ENCODE results near the gene MDM1.
A peak's percentile ranks its signal among the peaks of the same experiment; 100 is the strongest.

Gene MDM1

DNA sequence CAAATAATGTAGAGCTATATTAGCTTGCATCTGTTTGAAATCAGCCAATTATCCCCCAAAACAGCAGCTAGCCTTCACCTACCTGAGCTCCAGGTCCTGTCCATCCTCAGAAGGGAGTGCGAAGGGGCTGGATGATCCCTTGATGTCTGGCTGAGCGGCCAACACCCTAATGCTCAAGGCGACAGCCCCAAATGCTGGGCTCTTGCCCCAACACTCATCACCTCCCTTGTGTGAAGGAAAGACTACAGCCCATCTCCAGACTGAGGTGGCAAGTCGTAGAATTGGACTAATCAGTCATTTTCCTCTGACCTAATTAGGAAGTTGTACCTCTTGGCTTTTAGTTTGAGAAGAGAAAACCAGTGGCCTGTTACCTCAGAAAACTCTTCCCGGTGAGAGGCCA, 16.3 kb upstream of the MDM1 start:
- no peak for TF ChIP-seq ZNF274 (IDR thresholded peaks at IDR 0.05; ENCODE audit: low read depth, low read length)
- no peak overlapping the region for H3K4me3 ChIP-seq (ENCODE audit: low read length)

DNA sequence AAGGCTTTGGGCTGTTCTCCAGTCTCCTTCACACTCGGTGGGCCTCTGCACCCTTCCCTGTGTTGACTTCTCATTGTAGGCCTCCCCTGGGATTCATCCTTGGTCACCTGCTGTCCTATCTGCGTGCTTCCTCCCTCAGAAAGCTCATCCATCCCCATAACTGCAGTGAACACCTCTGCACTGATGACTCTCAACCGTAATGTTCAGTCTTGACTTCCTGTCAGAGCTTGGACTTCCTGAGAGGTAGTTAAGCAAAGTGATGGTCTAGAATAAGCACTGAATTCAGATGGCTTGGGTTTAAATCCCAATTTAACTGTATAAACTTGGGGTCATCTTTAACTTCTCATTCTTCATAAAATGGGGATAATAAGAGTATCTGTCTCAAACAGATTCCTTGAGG, 13.6 kb upstream of the MDM1 start:
- H3K4me3 ChIP-seq (ENCODE audit: low read length) = no peak overlapping the region
- TF ChIP-seq ZNF274 (IDR thresholded peaks at IDR 0.05; ENCODE audit: low read depth, low read length) = no peak

DNA sequence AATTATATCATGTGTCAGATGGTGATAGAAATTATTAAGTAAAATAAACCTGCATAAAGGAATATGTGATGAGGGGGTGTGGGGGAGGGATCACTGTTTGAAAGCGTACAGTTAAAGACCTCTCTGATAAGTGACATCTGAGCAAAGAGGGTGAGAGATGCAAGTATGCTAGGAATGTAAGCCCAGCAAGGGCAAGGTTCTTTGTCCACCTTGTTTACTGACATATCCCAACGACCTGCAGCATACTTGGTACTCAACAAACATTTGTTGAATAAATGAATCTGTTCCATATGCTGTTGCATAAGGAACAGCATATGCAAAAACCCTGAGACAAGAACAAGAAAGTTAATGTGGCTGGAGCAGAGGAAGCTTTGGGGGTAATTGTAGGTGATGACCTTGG, 12.0 kb upstream of the MDM1 start:
- TF ChIP-seq ZNF274 (IDR thresholded peaks at IDR 0.05; ENCODE audit: low read depth, low read length) = no peak
- H3K4me3 ChIP-seq (ENCODE audit: low read length) = no peak overlapping the region

DNA sequence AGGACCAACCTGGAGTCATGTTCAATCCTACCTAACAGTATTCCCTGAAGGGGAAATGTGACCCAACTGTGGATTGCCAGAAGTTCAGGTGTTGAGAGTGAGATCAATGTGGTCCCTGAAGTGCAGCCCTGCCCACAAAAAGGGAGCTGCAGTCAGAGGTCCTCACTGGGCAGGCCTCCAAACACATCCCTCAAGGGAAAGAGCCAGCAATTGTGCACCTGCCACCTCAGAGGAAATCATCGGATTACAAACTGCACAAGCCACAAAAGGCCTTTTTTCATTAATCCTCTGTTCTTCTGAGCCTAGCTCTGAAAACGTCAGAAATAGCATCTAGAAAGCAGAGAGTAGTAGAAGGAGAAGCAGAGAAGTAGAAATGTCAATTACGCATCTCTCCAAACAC, 10.8 kb upstream of the MDM1 start:
- no peak for TF ChIP-seq ZNF274 (IDR thresholded peaks at IDR 0.05; ENCODE audit: low read depth, low read length)
- no peak overlapping the region for H3K4me3 ChIP-seq (ENCODE audit: low read length)

DNA sequence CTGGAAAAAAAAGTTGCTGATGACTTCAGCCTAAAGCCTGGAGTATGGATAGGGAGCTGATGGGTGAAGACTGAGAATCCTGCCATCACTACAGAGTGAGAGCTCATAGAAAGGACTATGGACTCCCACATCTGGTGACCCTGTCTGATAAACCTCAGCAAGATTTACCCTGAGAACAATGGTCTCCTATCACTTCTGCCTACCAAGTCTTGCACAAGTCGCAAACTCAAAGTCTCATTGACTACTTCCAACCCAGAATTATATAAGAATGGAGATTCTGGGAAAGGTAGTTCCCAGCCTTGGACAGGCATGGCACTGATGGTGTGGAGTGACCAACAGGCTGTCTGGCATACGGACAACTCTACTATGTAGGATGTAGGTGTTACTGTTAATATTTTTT, 9.7 kb upstream of the MDM1 start:
- no peak for TF ChIP-seq ZNF274 (IDR thresholded peaks at IDR 0.05; ENCODE audit: low read depth, low read length)

DNA sequence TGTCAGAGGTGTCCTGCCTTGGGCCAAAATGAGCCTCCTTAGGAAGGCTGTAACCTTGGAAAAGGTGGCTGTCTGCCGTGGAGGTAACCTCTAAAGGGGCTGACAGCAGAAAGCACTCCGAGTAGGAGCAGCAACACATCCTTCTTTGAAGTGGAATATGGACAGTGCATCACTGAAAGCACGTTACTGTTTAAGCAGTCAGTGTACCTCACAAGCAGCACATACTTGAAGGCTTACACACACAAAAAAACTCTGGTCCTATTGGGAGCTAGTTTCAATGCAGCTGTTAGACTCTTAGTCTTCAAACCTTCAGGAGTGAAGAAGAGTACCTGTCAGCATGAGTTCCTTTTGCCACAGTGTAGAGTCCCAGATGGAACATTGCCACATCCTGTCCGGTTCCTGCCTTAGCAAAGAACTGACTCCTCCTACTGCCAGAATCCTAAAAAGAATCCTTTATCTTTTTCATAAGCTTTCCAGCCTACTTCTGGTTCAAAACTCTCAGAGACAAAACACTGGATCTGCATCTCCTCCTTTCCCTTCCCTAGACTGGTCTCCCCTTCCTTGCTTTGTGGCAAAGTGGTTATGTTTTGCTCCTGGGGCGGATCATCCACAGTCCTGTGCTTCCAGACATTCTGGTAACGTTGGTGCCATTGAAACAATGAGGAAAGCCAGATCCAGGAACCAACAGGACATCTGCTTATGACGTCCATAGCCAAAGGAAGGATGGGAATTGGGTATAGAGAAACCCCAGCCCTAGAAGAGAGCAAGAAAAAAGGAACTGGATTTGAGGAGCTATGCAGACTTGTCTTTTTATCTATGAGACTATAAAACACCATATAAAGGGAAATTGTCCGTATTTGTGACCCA, 8.5 kb upstream of the MDM1 start:
- no peak overlapping the region for H3K4me3 ChIP-seq (ENCODE audit: low read length)
- TF ChIP-seq ZNF274 (IDR thresholded peaks at IDR 0.05; ENCODE audit: low read depth, low read length) = no peak

More for the DNA sequence above, 9.7 kb upstream of the MDM1 start:
- no peak overlapping the region for H3K4me3 ChIP-seq (ENCODE audit: low read length)

DNA sequence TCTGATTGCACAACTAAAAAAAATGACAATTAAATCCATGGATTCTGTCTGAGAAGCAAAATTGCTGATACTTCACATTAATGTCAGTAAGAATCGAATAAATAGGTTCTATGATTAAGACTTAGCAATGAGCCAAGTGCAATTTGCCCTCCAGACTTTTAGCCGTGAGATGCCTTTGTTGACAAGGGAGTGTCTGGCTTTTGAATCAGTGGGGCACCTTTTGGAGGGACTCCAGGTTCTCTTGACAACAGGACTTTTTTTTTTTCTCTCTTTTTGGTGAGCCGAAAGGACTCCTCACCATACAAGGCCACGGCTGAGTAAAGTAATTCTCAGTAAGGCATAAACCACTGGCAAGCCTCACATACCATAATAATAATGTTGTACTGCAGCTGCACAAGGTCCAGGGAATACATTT, 4.7 kb upstream of the MDM1 start:
- TF ChIP-seq ZNF274 (IDR thresholded peaks at IDR 0.05; ENCODE audit: low read depth, low read length) = no peak
- H3K4me3 ChIP-seq (ENCODE audit: low read length) = no peak overlapping the region

DNA sequence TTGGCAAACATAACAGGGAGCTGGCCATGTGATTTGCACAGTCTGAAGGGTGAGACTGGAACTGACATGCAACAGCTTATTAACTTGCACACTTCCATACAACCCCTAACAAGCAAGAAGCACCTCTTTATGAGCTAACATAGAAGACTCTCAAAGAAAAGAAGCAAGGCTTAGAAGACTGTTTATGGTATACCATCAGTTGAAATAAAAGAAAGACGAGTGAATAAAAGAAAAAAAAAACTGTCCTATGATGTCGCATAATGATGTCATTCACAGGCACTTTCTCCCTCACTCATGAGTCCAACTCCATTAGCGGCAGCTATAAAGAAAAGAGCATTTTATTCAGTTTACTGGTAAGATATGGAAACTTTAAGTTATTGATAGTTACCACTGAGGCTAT, 3.3 kb upstream of the MDM1 start:
- H3K4me3 ChIP-seq (ENCODE audit: low read length) = no peak overlapping the region
- no peak for TF ChIP-seq ZNF274 (IDR thresholded peaks at IDR 0.05; ENCODE audit: low read depth, low read length)

DNA sequence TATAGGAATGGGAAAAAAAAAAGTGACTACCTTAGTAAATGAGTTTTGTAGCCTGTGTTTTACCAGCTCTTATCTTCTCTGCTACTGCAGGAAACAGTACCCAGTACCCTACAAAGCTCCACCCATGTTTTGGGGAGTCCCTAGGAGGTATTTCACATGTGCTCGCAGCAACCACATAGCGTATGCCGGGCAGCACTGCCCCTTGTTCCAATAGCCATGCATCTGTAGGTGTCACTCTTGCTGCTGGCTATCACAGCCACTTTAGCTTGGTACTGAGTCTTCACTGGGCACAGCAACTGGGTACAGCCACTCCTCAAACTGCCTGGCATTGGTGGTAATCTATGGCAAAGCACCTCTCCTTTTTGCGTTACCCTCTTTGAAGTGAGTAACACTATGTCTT, 2.0 kb upstream of the MDM1 start:
- no peak for TF ChIP-seq ZNF274 (IDR thresholded peaks at IDR 0.05; ENCODE audit: low read depth, low read length)
- H3K4me3 ChIP-seq (ENCODE audit: low read length) = no peak overlapping the region

DNA sequence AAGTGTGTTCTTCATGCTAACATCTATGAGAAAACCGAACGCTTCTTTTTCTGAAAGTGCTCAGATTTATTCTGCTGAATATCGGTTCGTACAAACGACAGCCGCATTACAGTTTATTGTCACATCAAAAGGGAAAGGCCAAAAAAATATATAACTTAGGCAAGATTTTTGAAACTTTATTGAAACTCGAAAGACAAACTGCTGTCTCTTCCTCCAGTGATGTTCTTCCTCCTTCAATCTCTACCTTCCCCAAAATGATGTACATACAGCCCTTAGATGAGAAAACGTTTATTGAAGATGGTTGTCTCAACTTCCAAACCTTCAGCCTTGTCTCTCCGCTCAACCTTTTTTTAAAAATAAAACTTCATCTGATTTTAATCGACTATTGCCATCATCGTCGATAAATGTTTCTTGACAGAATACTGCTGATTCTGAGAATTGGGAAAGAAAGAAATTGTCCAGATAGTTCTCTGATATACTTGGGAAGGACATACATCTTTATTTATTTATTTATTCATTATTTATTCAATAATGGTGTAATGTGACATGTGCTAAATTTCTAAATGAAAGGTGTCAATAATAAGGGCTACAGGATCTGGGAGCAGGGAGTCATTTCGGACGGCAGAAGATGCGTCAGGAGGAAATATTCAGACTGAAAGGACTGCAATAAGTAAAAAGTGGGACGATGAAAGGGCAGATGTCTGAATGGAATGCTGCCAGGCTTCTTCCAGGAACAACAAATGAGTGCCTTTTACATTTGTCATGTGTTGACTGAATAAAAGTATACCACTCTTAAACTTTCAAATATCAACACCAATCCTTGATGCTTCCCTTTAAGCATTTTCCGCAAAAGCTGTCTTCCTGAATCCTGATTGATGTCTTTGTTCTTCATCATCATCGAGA, 817 bp upstream of the MDM1 start:
- TF ChIP-seq ZNF274 (IDR thresholded peaks at IDR 0.05; ENCODE audit: low read depth, low read length) = no peak
- H3K4me3 ChIP-seq (ENCODE audit: low read length) = peak overlapping the region; percentile 81

DNA sequence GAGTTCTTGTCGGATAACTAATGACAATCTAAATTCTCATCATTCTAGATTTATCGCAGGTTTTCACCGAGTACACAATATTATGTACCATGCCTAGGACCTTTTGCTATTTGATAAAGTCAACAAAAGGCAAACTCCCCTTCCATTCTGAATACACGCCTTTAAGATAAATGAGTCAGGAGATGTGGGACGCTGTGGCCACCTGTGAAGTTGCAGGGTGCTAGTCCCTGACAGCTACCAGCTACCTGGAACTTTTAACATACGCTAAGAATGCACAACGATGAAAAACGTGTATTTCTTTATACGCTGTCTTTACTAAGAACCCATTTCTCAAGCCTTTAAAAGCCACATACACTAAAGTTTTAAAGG, 678 bp downstream of the MDM1 start:
- TF ChIP-seq ZNF274 (IDR thresholded peaks at IDR 0.05; ENCODE audit: low read depth, low read length) = no peak
- peak overlapping the region; percentile 94 for H3K4me3 ChIP-seq (ENCODE audit: low read length)

DNA sequence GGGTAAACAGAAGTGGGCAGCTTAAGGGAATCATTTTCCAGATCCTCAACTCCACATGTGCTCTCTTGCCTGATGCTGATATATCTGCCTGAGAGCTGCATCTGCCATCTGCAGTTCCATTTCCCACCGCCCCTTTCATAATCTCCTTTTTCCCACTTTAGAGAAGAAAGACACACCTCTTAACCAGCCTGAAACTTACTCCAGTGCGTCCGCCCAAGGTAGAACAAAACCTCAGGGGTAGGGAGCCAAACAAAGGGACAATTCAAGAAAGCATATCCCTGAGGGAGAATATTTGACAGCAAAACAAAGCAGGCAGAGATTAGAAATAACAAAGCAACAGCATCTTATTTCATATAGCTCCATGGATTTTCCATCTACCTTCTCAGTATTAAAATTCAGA, 4.3 kb downstream of the MDM1 start:
- no peak overlapping the region for H3K4me3 ChIP-seq (ENCODE audit: low read length)
- TF ChIP-seq ZNF274 (IDR thresholded peaks at IDR 0.05; ENCODE audit: low read depth, low read length) = no peak

DNA sequence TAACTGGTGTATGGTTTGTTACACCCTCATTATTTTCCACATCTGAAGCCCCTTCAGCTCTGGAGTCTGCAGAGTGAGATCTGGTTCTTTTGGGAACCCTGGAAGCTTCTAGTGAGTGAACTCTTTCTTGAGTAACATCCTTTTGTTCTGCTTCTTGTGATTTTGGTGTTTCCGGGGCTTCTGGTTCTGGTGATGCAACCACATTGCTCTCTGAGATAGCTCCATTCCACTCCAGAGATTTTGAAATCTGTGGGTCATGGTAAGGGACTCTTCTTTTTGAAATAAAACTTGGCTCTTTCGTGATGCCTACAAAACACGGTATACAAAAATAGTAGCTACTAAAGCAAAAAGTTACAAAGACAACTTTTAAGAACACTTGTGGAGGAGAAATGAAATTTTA, 5.4 kb downstream of the MDM1 start:
- TF ChIP-seq ZNF274 (IDR thresholded peaks at IDR 0.05; ENCODE audit: low read depth, low read length) = no peak
- no peak overlapping the region for H3K4me3 ChIP-seq (ENCODE audit: low read length)

DNA sequence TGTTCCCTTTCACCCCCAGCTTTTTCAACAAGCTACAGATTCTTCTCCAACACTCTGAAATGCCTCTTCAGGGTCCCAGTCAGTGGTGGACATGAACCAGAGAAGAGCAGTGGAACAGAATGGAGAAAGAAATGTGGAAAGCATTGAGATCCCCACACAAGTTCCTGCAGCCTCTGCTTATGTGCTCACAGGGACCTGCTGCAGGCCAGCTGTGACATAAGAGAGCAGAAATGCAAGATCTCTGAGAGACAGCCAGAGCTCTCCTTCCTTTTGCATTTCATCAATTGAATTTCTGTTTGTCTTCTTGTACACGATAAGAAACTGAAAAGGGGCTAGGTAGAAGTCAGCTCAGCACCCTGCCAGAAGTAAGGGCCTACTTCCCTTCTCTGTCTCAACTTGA, 6.2 kb downstream of the MDM1 start:
- no peak for TF ChIP-seq ZNF274 (IDR thresholded peaks at IDR 0.05; ENCODE audit: low read depth, low read length)
- H3K4me3 ChIP-seq (ENCODE audit: low read length) = no peak overlapping the region

DNA sequence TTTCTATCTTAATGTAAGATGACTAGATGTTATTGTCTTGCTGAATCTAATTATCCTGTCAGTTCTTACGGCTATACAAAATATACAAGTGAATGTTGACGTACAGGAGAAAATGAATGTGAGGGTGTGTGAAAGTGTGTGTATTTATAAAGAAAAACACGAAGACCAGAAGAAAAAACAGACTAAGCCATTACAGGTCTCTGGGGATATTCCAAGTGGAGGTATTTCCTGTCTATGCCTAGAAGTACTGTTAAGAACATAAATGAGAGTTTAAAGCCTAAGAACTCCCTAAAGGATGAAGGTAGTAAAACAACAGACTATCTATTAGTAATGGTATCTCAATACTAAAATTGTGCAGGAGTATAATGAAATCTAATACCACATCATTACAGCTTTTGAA, 7.6 kb downstream of the MDM1 start:
- no peak for TF ChIP-seq ZNF274 (IDR thresholded peaks at IDR 0.05; ENCODE audit: low read depth, low read length)
- H3K4me3 ChIP-seq (ENCODE audit: low read length) = no peak overlapping the region

Data from GM08714 (cell line).